ENCODE data around the gene LAMC2.
A peak's percentile ranks its signal among the peaks of the same experiment; 100 is the strongest.
"Not testable (repeated sequence)": the region's sequence is repeated elsewhere in the genome, so short reads cannot be mapped to it uniquely, and the experiment has no call there.

LAMC2 gene

DNA sequence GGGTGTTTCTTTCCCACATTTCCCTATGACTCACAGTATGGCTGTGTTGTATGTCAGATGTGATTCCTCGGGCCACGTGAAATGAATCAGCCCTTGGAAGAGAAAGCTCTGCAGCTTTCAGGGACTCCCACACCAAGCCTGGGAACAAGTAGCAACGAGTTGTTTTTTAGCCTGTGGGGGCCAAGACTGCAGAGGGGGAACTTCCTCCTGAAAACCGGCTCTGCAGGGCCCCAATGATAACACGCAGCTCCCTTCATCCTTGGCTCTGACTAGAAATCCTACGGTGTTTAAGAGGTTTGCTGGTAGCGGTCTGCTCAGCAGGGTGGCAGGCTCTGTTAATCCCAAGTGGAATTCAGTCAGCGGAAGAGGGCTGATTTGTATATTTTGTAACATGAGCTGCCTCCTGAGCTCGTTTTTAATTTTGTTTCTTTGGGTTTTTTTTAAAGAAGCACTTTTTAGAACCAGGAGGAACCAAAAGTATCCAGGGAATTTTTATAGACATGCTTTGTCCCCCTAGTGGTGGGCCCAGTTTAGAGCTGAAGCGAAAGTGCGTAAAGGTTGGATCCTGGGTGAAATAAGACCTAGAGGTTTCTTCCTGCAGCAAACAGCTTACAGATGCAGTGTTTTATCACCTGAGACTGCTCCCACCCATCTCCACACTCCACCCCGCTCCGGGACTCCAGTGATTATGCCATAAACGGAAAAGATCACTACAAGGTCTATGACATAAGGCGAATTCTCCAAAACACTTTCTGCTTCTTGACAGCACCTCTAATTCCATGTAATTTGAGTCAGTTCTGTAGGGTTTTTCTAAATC, 48.8 kb downstream of the LAMC2 start:
- Mint-ChIP-seq H3K4me3 (no peak overlapping the region), H3K27ac (no peak overlapping the region), H3K27me3 (peaks cover 14% of the 10 kb centered on the region), H3K36me3 (no peaks in the 10 kb centered on the region), H3K9me3 (no peaks in the 10 kb centered on the region), H3K4me1 (peaks cover 13% of the 10 kb centered on the region)
- ATAC-seq = no peak

DNA sequence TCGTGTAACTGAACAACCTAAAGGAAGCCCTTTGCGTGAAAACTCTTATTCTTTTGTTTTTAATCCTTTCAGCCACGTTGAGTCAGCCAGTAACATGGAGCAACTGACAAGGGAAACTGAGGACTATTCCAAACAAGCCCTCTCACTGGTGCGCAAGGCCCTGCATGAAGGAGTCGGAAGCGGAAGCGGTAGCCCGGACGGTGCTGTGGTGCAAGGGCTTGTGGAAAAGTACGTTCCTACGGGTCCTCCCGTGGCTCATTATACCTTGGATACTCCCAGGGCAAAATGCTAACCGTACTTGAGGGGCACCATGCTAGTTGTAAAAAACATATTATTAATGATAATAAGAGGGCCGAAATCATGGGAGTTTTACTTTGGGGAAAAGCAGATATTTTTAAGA, 49.4 kb downstream of the LAMC2 start:
- peaks cover 13% of the 10 kb centered on the region for H3K4me1 Mint-ChIP-seq
- no peaks in the 10 kb centered on the region for H3K9me3 Mint-ChIP-seq
- H3K36me3 Mint-ChIP-seq = no peaks in the 10 kb centered on the region
- peaks cover 20% of the 10 kb centered on the region for H3K27me3 Mint-ChIP-seq
- H3K27ac Mint-ChIP-seq = no peak overlapping the region
- no peak overlapping the region for H3K4me3 Mint-ChIP-seq
- ATAC-seq = no peak

DNA sequence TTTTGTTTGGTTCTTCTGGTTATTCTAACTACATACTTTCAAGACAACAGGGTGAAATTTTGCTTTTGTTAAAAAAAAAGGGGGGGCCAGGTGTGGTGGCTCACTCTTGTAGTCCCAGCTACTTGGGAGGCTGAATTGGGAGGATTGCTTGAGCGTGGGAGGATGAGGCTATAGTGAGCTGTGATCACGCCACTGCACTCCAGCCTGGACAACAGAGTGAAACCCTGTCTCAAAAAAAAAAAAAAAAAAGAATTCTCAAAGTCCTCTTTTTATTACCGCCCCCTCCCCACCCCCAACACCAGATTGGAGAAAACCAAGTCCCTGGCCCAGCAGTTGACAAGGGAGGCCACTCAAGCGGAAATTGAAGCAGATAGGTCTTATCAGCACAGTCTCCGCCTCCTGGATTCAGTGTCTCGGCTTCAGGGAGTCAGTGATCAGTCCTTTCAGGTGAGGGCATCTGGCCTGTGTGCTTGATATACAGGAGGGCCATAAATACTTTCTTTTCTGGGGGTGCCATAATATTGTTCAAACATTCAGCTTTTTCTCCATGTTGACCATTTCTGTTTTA, 50.2 kb downstream of the LAMC2 start:
- Mint-ChIP-seq H3K36me3 (no peaks in the 10 kb centered on the region), H3K27ac (no peak overlapping the region), H3K9me3 (no peaks in the 10 kb centered on the region), H3K4me3 (no peak overlapping the region), H3K4me1 (peaks cover 13% of the 10 kb centered on the region), H3K27me3 (peaks cover 22% of the 10 kb centered on the region)
- ATAC-seq = no peak

DNA sequence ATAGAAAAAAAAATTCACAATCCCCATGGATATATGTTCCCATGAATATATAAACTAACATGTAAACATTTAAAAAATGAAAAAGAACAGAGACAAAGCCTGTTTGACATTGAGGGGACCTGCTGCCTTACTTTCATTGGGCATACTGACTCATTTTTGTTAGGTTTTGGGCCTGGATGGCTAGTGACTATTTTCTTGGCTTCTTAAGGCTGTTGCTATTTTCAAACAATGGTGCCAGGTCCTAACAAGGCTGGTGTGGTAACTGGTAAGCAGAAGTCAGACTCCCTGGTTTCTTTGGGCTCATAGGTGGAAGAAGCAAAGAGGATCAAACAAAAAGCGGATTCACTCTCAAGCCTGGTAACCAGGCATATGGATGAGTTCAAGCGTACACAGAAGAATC, 51.0 kb downstream of the LAMC2 start:
- Mint-ChIP-seq H3K36me3 (no peaks in the 10 kb centered on the region), H3K27me3 (peaks cover 22% of the 10 kb centered on the region), H3K4me1 (peaks cover 13% of the 10 kb centered on the region), H3K4me3 (no peak overlapping the region), H3K27ac (no peak overlapping the region), H3K9me3 (no peaks in the 10 kb centered on the region)
- no peak for ATAC-seq

DNA sequence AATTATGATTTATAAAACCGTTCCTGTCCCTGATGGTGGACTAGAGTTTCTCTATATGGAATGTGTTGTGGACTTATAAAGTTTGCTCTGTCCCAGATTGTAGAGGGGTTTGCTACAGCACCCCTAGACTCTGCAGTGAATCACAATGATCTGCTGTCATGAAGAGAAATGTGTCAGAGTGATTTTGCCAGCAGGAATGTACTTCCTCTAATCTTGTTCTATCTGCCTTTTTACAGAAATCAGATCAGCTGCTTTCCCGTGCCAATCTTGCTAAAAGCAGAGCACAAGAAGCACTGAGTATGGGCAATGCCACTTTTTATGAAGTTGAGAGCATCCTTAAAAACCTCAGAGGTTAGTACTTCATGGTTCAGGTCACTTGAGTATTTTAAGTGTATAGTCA, 52.0 kb downstream of the LAMC2 start:
- Mint-ChIP-seq H3K4me3 (no peak overlapping the region), H3K4me1 (peaks cover 10% of the 10 kb centered on the region), H3K27ac (no peak overlapping the region), H3K36me3 (no peaks in the 10 kb centered on the region), H3K9me3 (no peaks in the 10 kb centered on the region), H3K27me3 (peaks cover 22% of the 10 kb centered on the region)
- no peak for ATAC-seq

DNA sequence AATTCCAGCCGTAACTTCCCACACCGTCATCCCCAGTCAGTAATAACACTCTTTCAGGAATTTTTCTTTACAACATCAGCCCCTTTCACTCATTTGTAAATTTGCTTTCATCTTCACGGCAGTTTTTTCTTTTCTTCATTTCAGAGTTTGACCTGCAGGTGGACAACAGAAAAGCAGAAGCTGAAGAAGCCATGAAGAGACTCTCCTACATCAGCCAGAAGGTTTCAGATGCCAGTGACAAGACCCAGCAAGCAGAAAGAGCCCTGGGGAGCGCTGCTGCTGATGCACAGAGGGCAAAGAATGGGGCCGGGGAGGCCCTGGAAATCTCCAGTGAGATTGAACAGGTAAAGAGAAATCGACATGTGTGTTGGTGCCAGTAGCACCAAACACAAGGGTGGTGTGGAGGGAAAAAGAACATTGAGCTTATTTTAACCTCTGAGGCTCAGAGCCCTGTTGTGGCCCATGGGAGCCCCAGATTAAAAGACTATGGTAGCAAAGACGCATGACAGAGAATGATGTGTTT, 53.2 kb downstream of the LAMC2 start:
- H3K9me3 Mint-ChIP-seq = no peaks in the 10 kb centered on the region
- peaks cover 22% of the 10 kb centered on the region for H3K27me3 Mint-ChIP-seq
- H3K27ac Mint-ChIP-seq = no peak overlapping the region
- ATAC-seq = no peak
- no peaks in the 10 kb centered on the region for H3K36me3 Mint-ChIP-seq
- no peak overlapping the region for H3K4me3 Mint-ChIP-seq
- H3K4me1 Mint-ChIP-seq = peaks cover 7% of the 10 kb centered on the region

DNA sequence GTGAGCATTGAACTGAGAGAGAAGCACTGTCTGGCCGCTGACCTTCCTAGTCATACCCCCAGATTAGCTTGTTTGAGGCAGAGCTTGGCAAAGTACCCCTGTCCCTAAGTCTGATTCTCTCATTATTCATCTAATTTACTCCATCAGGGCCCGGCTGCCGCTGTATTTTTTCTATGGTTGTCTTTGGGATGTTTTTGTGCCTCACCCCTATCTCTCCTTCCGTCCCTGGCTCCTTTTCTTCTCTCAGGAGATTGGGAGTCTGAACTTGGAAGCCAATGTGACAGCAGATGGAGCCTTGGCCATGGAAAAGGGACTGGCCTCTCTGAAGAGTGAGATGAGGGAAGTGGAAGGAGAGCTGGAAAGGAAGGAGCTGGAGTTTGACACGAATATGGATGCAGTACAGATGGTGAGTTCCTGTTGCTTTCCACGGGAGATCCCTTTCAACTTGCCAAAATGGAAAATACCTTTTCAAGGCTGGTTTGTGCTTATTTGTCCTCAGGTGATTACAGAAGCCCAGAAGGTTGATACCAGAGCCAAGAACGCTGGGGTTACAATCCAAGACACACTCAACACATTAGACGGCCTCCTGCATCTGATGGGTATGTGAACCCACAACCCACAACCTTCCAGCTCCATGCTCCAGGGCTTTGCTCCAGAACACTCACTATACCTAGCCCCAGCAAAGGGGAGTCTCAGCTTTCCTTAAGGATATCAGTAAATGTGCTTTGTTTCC, 53.9 kb downstream of the LAMC2 start:
- H3K36me3 Mint-ChIP-seq = no peaks in the 10 kb centered on the region
- H3K9me3 Mint-ChIP-seq = no peaks in the 10 kb centered on the region
- peaks cover 22% of the 10 kb centered on the region for H3K27me3 Mint-ChIP-seq
- H3K27ac Mint-ChIP-seq = no peak overlapping the region
- ATAC-seq = no peak
- H3K4me1 Mint-ChIP-seq = peaks cover 6% of the 10 kb centered on the region
- no peak overlapping the region for H3K4me3 Mint-ChIP-seq

DNA sequence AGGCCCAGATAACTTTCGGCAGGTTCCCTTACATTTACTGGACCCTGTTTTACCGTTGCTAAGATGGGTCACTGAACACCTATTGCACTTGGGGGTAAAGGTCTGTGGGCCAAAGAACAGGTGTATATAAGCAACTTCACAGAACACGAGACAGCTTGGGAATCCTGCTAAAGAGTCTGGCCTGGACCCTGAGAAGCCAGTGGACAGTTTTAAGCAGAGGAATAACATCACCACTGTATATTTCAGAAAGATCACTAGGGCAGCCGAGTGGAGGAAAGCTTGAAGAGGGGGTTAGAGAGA, 54.4 kb downstream of the LAMC2 start:
- Mint-ChIP-seq H3K4me3 (no peak overlapping the region), H3K4me1 (peaks cover 1% of the 10 kb centered on the region)
- ATAC-seq = no peak

DNA sequence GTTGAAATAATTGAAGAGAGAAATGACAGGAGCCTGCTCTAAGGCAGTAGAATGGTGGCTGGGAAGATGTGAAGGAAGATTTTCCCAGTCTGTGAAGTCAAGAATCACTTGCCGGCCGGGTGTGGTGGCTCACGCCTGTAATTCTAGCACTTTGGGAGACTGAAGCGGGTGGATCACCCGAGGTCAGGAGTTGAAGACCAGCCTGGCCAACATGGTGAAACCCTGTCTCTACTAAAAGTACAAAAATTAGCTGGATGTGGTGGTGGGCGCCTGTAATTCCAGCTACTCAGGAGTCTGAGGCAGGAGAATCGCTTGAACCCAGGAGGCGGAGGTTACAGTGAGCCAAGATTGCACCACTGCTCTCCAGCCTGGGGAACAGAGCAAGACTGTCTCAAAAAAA, 54.8 kb downstream of the LAMC2 start:
- not testable (repeated sequence) for H3K4me3 Mint-ChIP-seq, H3K9me3 Mint-ChIP-seq, ATAC-seq, H3K27ac Mint-ChIP-seq, H3K36me3 Mint-ChIP-seq, H3K4me1 Mint-ChIP-seq
- peaks cover 20% of the 10 kb centered on the region for H3K27me3 Mint-ChIP-seq

More for the DNA sequence above, 54.4 kb downstream of the LAMC2 start:
- Mint-ChIP-seq H3K9me3 (no peaks in the 10 kb centered on the region), H3K27ac (no peak overlapping the region), H3K36me3 (no peaks in the 10 kb centered on the region), H3K27me3 (peaks cover 20% of the 10 kb centered on the region)

DNA sequence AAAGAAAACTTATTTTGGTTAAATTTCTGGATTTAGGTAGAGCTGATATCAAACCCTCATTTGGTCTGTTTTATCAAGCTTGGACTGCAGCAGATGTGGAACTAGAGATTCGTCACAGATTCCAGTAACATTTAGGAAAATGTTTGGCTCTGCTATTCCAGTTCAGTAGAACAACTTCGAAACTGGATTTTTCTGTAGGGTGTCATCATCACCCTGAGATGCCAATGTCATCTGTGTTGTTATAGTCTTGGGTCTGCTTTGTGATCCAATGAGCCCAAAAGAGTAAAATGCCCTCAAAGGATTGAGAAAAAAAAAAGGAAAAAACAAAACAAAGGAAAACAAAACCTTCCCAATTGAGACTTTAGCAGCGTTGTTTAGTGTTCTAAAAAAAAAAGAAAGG, 55.4 kb downstream of the LAMC2 start:
- Mint-ChIP-seq H3K9me3 (no peaks in the 10 kb centered on the region), H3K4me3 (no peak overlapping the region), H3K4me1 (no peaks in the 10 kb centered on the region), H3K27ac (no peak overlapping the region), H3K36me3 (no peaks in the 10 kb centered on the region), H3K27me3 (peaks cover 17% of the 10 kb centered on the region)
- no peak for ATAC-seq

DNA sequence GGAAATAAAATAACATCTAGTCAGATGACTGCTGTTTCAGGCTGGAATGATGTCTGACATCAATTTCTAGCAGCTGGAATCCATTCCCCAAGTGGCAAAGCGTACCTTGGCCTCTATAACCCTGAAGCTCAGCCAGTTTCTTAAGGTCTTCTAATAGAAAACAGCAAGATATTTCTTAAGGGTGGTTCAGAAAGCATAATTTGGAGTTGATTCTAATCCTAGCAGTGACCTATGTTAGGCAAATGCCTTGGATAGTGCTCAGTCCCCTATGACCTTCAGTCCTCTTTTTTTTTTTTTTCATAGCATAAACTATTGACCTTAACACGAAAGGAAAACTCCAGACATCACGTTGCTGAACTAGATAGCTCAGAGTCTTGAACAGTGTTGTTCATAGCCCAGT, 56.5 kb downstream of the LAMC2 start:
- Mint-ChIP-seq H3K36me3 (no peaks in the 10 kb centered on the region), H3K27me3 (peaks cover 27% of the 10 kb centered on the region), H3K27ac (no peak overlapping the region), H3K4me1 (no peaks in the 10 kb centered on the region), H3K4me3 (no peak overlapping the region), H3K9me3 (no peaks in the 10 kb centered on the region)
- ATAC-seq = no peak

DNA sequence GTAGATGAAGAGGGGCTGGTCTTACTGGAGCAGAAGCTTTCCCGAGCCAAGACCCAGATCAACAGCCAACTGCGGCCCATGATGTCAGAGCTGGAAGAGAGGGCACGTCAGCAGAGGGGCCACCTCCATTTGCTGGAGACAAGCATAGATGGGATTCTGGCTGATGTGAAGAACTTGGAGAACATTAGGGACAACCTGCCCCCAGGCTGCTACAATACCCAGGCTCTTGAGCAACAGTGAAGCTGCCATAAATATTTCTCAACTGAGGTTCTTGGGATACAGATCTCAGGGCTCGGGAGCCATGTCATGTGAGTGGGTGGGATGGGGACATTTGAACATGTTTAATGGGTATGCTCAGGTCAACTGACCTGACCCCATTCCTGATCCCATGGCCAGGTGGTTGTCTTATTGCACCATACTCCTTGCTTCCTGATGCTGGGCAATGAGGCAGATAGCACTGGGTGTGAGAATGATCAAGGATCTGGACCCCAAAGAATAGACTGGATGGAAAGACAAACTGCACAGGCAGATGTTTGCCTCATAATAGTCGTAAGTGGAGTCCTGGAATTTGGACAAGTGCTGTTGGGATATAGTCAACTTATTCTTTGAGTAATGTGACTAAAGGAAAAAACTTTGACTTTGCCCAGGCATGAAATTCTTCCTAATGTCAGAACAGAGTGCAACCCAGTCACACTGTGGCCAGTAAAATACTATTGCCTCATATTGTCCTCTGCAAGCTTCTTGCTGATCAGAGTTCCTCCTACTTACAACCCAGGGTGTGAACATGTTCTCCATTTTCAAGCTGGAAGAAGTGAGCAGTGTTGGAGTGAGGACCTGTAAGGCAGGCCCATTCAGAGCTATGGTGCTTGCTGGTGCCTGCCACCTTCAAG, 57.3 kb downstream of the LAMC2 start:
- Mint-ChIP-seq H3K4me3 (no peak overlapping the region), H3K4me1 (no peaks in the 10 kb centered on the region), H3K27me3 (peaks cover 29% of the 10 kb centered on the region), H3K27ac (no peak overlapping the region), H3K9me3 (no peaks in the 10 kb centered on the region), H3K36me3 (no peaks in the 10 kb centered on the region)
- peak; percentile 34 for ATAC-seq

DNA sequence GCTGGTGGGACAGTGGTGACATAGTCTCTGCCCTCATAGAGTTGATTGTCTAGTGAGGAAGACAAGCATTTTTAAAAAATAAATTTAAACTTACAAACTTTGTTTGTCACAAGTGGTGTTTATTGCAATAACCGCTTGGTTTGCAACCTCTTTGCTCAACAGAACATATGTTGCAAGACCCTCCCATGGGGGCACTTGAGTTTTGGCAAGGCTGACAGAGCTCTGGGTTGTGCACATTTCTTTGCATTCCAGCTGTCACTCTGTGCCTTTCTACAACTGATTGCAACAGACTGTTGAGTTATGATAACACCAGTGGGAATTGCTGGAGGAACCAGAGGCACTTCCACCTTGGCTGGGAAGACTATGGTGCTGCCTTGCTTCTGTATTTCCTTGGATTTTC, 58.4 kb downstream of the LAMC2 start:
- H3K27me3 Mint-ChIP-seq = peaks cover 39% of the 10 kb centered on the region
- H3K36me3 Mint-ChIP-seq = no peaks in the 10 kb centered on the region
- no peak for ATAC-seq
- H3K4me3 Mint-ChIP-seq = no peak overlapping the region
- no peak overlapping the region for H3K27ac Mint-ChIP-seq
- H3K4me1 Mint-ChIP-seq = no peaks in the 10 kb centered on the region
- no peaks in the 10 kb centered on the region for H3K9me3 Mint-ChIP-seq

DNA sequence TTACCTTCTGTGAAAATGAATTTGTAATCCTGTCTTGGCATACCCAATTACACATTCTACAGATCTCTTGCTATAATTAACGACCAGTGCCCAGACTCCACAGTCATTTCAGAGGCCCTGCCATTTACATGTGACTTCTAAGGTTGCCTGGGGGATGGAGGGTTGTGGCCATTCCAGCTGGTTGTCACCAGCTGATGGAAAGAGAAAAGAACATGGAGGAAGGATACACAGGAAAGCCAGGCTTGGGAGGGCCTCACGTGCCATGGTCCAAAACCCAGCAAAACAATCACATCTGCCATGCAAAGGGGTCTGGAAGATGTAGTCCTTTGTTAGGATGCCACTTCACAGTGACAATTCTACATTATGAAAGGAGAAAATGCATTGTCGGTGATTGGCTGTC, 59.3 kb downstream of the LAMC2 start:
- H3K36me3 Mint-ChIP-seq = no peaks in the 10 kb centered on the region
- no peak overlapping the region for H3K27ac Mint-ChIP-seq
- no peak overlapping the region for H3K4me3 Mint-ChIP-seq
- ATAC-seq = no peak
- H3K9me3 Mint-ChIP-seq = no peaks in the 10 kb centered on the region
- peaks cover 42% of the 10 kb centered on the region for H3K27me3 Mint-ChIP-seq
- H3K4me1 Mint-ChIP-seq = no peaks in the 10 kb centered on the region

DNA sequence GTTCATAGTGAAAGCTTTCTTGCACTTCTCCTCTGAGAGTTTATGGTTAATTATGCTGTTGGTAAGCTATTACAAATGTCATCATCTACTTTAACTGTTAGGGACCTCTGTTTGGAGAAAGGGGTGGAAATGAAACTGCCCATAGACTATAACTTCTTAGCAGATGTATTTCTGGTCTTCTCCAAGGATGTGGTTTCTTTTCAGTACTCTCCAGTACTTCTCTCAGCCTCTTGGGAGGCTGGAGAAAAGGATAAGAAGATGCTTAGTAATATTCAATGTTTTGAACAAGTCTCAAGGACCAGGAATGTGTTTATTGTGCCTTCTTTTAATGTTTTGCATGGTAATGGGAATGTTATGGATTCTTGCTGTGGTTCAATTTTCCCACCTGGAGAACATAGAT, 60.4 kb downstream of the LAMC2 start:
- Mint-ChIP-seq H3K36me3 (no peaks in the 10 kb centered on the region), H3K4me3 (no peak overlapping the region), H3K9me3 (no peaks in the 10 kb centered on the region), H3K27ac (no peak overlapping the region), H3K4me1 (no peaks in the 10 kb centered on the region), H3K27me3 (peaks cover 41% of the 10 kb centered on the region)
- ATAC-seq = no peak
